CD8-positive, alpha-beta memory T cell (primary cell): ENCODE data around the gene CCDC148. TPM values are rescaled to one million over a fixed set of nuclear protein-coding genes. Genes with fewer than 3 reads are reported as not detected.

Source experiments
- CTCF ChIA-PET: fragments of 350-600 bp; sonication (Branson Sonifier 250); formaldehyde crosslinking; loops from one replicate; lab custom pipeline; 2021; ENCODE audit warnings: antibody characterized with exemption; lab: Charles Lee
- POLR2A ChIA-PET: fragments of 350-600 bp; sonication (Branson Sonifier 250); formaldehyde crosslinking; loops from one replicate; lab custom pipeline; 2021; ENCODE audit warnings: antibody characterized with exemption; lab: Charles Lee
- DNase-seq, 5 donors: peaks; one replicate each; pipeline versions ENCODE4 v3.0.0 to v3.0.0-alpha.2; 2020 to 2022; ENCODE audit warnings: mixed read lengths in 1 of 5
- H3K27ac ChIP-seq: one replicate; pipeline ENCODE4 v1.7.0; 2013; ENCODE audit warnings: low read depth, mild to moderate bottlenecking, low read length, moderate library complexity
- H3K27me3 ChIP-seq: 2 replicates; pipeline ENCODE4 v1.7.0; 2013; ENCODE audit warnings: low read length, mild to moderate bottlenecking; ENCODE audit not compliant: insufficient read depth, poor library complexity, severe bottlenecking
- H3K36me3 ChIP-seq: 2 replicates; pipeline ENCODE4 v1.7.0; 2013; ENCODE audit warnings: mild to moderate bottlenecking, low read length, moderate library complexity; ENCODE audit not compliant: insufficient read depth
- H3K4me1 ChIP-seq: 2 replicates; pipeline ENCODE4 v1.7.0; 2013; ENCODE audit warnings: mild to moderate bottlenecking, low read length, moderate library complexity; ENCODE audit not compliant: insufficient read depth
- H3K4me3 ChIP-seq: 2 replicates; pipeline ENCODE4 v1.7.0; 2013; ENCODE audit warnings: mild to moderate bottlenecking, low read length
- H3K9me3 ChIP-seq: 2 replicates; pipeline ENCODE4 v1.7.0; 2013; ENCODE audit warnings: mild to moderate bottlenecking, low read length
- H3K27ac Mint-ChIP-seq, 8 donors: one replicate each; pipeline ENCODE4 v1.8.0; 2020 to 2021; ENCODE audit warnings: mixed read lengths in 8 of 8, mild to moderate bottlenecking in 6 of 8, inconsistent platforms in 3 of 8, moderate library complexity in 3 of 8
- H3K27me3 Mint-ChIP-seq, 2 donors: one replicate each; pipeline ENCODE4 v1.8.0; 2020 to 2021; ENCODE audit warnings: mixed read lengths in 2 of 2, mild to moderate bottlenecking in 1 of 2, moderate library complexity in 1 of 2
- H3K36me3 Mint-ChIP-seq, 3 donors: one replicate each; pipeline ENCODE4 v1.8.0; 2020 to 2021; ENCODE audit warnings: mixed read lengths in 3 of 3, inconsistent platforms in 1 of 3, mild to moderate bottlenecking in 1 of 3
- H3K4me1 Mint-ChIP-seq, 3 donors: one replicate each; pipeline ENCODE4 v1.8.0; 2020 to 2021; ENCODE audit warnings: mixed read lengths in 3 of 3, inconsistent platforms in 1 of 3, mild to moderate bottlenecking in 1 of 3
- H3K4me3 Mint-ChIP-seq, 7 donors: one replicate each; pipeline ENCODE4 v1.8.0; 2020 to 2021; ENCODE audit warnings: mixed read lengths in 7 of 7, mild to moderate bottlenecking in 6 of 7, moderate library complexity in 4 of 7, inconsistent platforms in 2 of 7
- H3K9me3 Mint-ChIP-seq, 5 donors: one replicate each; pipeline ENCODE4 v1.8.0; 2020 to 2022; ENCODE audit warnings: mixed read lengths in 5 of 5, mild to moderate bottlenecking in 3 of 5, moderate library complexity in 2 of 5, inconsistent platforms in 1 of 5
- polyA plus RNA-seq: library from polyadenylated mRNA; unstranded; fragments of 300-500 nt; fragmentation: Illumina TruSeq; gene quantifications from one replicate; pipeline ENCODE4 v1.2.3, GENCODE V29; 2021
- total RNA-seq, 2 experiments: library from RNA; stranded (reverse); gene quantifications; one replicate each; pipeline ENCODE4 v1.2.3, GENCODE V29; 2021

Gene CCDC148
- total and polyA plus RNA-seq, 3 experiments from 2014 or later: 0.40 TPM; not detected in 2

- no peak for DNase-seq
- no peaks in the 10 kb centered on the region for H3K36me3 ChIP-seq
- H3K9me3 ChIP-seq: no peaks in the 10 kb centered on the region
- no peak overlapping the region for H3K4me3 ChIP-seq
- Mint-ChIP-seq H3K27me3 (peaks cover 3 to 11% of the 10 kb centered on the region in 2 donors), H3K36me3 (no peaks in the 10 kb centered on the region), H3K27ac (no peak overlapping the region), H3K4me1 (no peaks in the 10 kb centered on the region), H3K9me3 (no peaks in the 10 kb centered on the region), H3K4me3 (no peak overlapping the region)
- H3K27ac ChIP-seq: no peak overlapping the region
- H3K4me1 ChIP-seq: no peaks in the 10 kb centered on the region
- H3K27me3 ChIP-seq: no peaks in the 10 kb centered on the region
- ChIA-PET CTCF (no interaction called here), POLR2A (no interaction called here)
Observed at GRCh38 chr2:158128168-158128973, 328.2 kb downstream of the CCDC148 start.

GRCh38 chr2:158127380-158127804 lies 329.2 kb downstream of the CCDC148 start:
- Histone ChIP-seq H3K9me3 (no peaks in the 10 kb centered on the region), H3K4me1 (no peaks in the 10 kb centered on the region), H3K27me3 (no peaks in the 10 kb centered on the region), H3K36me3 (no peaks in the 10 kb centered on the region), H3K27ac (no peak overlapping the region), H3K4me3 (no peak overlapping the region)
- ChIA-PET POLR2A (no interaction called here), CTCF (no interaction called here)
- peaks cover 5 to 9% of the 10 kb centered on the region in 2 donors for H3K27me3 Mint-ChIP-seq
- H3K9me3 Mint-ChIP-seq: peaks cover 0 to 1% (median 0%) of the 10 kb centered on the region in 5 donors
- no peak for DNase-seq
- no peaks in the 10 kb centered on the region for H3K4me1 Mint-ChIP-seq
- H3K36me3 Mint-ChIP-seq: no peaks in the 10 kb centered on the region
- H3K27ac Mint-ChIP-seq: no peak overlapping the region
- no peak overlapping the region for H3K4me3 Mint-ChIP-seq

GRCh38 chr2:158125756-158126498 lies 330.6 kb downstream of the CCDC148 start:
- Mint-ChIP-seq H3K4me3 (no peak overlapping the region), H3K27ac (no peak overlapping the region), H3K36me3 (no peaks in the 10 kb centered on the region), H3K4me1 (no peaks in the 10 kb centered on the region), H3K9me3 (peaks cover 0 to 1% (median 0%) of the 10 kb centered on the region in 5 donors), H3K27me3 (peaks cover 5% of the 10 kb centered on the region in 2 donors)
- H3K27me3 ChIP-seq: no peaks in the 10 kb centered on the region
- H3K27ac ChIP-seq: no peak overlapping the region
- DNase-seq: no peak
- H3K4me1 ChIP-seq: no peaks in the 10 kb centered on the region
- POLR2A ChIA-PET: no interaction called here
- H3K4me3 ChIP-seq: no peak overlapping the region
- H3K9me3 ChIP-seq: no peaks in the 10 kb centered on the region
- CTCF ChIA-PET: no interaction called here
- H3K36me3 ChIP-seq: no peaks in the 10 kb centered on the region

GRCh38 chr2:158124896-158125295 lies 331.7 kb downstream of the CCDC148 start:
- Histone ChIP-seq H3K4me3 (no peak overlapping the region), H3K27ac (no peak overlapping the region), H3K4me1 (no peaks in the 10 kb centered on the region)

More at GRCh38 chr2:158124896-158125295, 331.7 kb downstream of the CCDC148 start:
- H3K36me3 Mint-ChIP-seq: no peaks in the 10 kb centered on the region
- H3K4me3 Mint-ChIP-seq: no peak overlapping the region
- peaks cover 0 to 1% (median 0%) of the 10 kb centered on the region in 5 donors for H3K9me3 Mint-ChIP-seq
- Histone ChIP-seq H3K36me3 (no peaks in the 10 kb centered on the region), H3K9me3 (no peaks in the 10 kb centered on the region), H3K27me3 (no peaks in the 10 kb centered on the region)
- no peaks in the 10 kb centered on the region for H3K4me1 Mint-ChIP-seq
- ChIA-PET CTCF (no interaction called here), POLR2A (no interaction called here)
- DNase-seq: no peak
- no peak overlapping the region for H3K27ac Mint-ChIP-seq
- H3K27me3 Mint-ChIP-seq: peaks cover 5 to 7% of the 10 kb centered on the region in 2 donors

Other genes starting within 250 kb of the CCDC148 start
- gene PKP4, start 199 bp upstream of the CCDC148 start, total RNA-seq: 10 to 100 TPM; 29.6 to 32.2 TPM
- gene PKP4, start 199 bp upstream of the CCDC148 start, polyA plus RNA-seq: 1.5 TPM